SKM-1 (cell line): ENCODE measurements around the gene RPL18A.

ENCODE experiments used
- DNase-seq: peaks from one replicate; lab custom pipeline; 2025; ENCODE audit not compliant: unreplicated experiment; lab: John Stamatoyannopoulos, UW

RPL18A gene

DNA sequence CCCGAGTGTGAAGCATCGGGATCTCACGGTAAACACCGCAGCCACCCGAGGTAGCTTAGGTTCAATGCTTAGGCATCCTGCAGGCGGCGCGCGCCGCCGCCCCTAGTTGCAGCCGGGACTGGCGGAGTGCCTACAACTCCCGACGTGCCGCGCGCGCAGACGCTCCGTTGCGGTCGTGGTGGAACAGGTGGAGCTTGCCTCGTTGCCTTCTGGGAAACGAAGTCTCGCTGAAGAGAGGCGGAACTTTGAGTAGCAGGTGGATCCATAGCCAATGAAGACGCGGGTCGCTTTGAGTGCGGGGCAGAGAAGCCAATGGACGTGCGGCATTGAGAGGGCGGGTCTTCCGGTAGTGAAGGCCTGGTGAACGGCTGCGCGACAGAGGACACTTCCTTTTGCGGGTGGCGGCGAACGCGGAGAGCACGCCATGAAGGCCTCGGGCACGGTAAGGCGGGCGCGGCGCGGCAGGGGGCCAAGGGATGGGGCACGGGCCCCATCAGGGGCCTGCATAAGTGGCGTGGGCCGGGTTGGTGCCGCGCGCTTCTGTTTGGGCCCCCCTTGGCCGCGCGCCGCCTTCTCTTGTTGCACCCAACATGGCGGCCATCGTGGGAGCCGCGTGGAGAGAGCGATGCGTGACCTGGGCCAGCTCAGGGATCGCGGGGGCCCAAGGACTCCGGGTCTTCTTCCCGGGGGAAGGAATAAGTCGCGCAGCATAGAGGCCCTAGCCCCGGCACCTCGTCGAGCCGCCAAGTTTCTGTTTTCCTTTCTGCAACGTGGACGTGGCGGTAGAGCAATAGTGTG lies at the start of gene RPL18A:
Gene RPL18A (plus strand): TSS at position 378 of the 798 bp plus-strand sequence. CDS start 47 bp downstream, at position 425.
- peak; percentile 99 for DNase-seq

- no peak for DNase-seq
Measured at GRCh38 chr19:17811103-17811502, 48.6 kb upstream of the RPL18A start.

DNA sequence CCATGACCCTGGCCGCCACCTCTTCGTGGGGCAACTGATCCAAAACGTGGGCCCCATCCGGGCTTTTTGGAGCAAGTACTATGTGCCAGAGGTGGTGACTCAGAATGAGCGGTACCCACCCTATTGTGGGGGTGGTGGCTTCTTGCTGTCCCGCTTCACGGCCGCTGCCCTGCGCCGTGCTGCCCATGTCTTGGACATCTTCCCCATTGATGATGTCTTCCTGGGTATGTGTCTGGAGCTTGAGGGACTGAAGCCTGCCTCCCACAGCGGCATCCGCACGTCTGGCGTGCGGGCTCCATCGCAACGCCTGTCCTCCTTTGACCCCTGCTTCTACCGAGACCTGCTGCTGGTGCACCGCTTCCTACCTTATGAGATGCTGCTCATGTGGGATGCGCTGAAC lies 48.0 kb upstream of the RPL18A start:
- DNase-seq = no peak

GRCh38 chr19:17812099-17812498 lies 47.6 kb upstream of the RPL18A start:
- no peak for DNase-seq

DNA sequence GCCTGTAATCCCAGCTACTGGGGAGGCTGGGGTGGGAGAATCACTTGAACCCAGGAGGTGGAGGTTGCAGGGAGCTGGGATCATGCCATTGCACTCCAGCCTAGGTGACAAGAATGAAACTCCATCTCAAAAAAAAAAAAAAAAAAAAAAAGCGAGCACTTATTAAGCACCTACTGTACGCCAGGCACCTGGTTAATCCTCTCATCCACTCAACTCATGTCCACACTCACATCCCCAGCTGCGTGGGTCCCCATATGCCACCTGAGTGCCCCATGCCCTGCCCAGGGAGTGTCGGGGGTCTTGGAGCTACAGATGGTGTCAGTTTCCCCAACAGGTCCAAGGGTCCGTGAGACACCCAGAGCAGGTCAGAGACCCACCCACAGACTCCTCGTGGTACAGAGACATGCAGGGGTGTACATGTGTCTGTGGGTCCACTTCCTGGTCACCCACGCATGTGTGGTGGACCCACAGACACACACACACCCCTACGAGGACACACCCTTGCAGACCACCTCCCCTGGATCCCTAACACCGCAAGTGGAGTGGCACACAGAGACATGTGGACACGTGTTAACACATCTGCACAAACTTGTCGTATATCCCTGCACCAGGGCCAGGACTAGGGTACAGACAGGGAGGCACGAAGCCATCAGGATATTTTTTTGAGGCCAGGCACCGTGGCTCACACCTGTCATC lies 41.9 kb upstream of the RPL18A start:
- DNase-seq = no peak

DNA sequence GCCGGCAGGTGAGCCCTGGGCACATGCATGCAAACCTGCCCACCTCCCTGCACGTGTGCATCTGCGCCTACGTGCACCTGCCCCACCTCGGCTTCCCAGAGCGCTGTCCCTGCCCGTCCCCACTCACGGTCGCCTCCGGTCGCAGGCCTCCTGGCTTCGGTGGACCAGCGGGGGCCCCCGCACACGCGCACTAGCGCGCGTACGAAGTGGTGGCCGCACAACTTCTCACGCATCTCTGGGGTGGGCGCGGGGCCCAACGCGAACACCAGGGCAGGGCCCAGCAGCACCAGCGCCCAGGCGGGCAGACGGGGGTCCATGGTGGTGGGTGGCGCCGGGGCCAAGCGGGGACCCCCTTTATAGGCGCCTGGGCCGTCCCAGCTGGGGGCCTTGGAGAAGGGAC lies 38.5 kb upstream of the RPL18A start, which contains the start of gene INSL3:
Gene INSL3 (minus strand): TSS at position 330 of the 400 bp plus-strand sequence. CDS start 13 bp downstream, at position 317.
- no peak for DNase-seq

- DNase-seq = no peak
Measured at GRCh38 chr19:17824339-17824738, 35.4 kb upstream of the RPL18A start.

GRCh38 chr19:17826508-17827056 lies 33.1 kb upstream of the RPL18A start:
- DNase-seq = no peak

DNA sequence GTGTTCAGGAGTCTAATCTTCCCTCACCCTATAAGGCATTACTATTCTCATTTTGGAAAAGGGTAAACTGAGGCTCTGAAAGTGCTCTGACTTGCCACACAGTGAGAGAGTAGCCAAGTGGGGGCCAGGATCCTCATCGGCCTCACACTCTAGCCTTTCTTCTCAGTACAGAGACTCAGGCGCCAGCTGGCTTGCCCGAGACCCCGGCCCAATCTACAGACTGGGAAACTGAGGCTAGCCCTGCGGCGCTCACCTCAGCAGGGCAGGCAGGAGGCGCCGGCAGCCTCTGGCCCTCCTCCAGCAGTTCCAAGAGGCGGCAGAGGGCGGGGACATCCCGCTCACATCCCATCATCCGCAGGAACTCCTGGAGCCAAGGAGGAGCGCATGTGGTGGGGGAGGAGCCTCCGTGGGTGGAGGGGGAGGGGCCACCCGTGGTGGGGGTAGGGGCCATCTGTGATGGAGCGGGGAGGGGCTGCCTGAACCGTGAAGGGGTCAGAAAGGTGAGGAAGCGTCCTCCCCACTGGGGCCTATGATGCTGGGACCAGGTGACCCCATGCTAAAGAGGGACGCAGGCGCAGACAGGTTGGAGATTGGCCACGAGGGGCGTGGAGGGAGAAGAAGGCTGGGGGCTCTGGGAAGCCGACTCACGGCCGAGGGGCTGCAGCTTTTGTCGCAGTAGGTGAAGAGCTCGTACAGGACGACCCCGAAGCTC lies 29.7 kb upstream of the RPL18A start:
- DNase-seq = no peak

GRCh38 chr19:17830567-17831418 lies 28.9 kb upstream of the RPL18A start:
- DNase-seq = no peak

- no peak for DNase-seq
Measured at GRCh38 chr19:17831419-17831888, 28.3 kb upstream of the RPL18A start.

DNA sequence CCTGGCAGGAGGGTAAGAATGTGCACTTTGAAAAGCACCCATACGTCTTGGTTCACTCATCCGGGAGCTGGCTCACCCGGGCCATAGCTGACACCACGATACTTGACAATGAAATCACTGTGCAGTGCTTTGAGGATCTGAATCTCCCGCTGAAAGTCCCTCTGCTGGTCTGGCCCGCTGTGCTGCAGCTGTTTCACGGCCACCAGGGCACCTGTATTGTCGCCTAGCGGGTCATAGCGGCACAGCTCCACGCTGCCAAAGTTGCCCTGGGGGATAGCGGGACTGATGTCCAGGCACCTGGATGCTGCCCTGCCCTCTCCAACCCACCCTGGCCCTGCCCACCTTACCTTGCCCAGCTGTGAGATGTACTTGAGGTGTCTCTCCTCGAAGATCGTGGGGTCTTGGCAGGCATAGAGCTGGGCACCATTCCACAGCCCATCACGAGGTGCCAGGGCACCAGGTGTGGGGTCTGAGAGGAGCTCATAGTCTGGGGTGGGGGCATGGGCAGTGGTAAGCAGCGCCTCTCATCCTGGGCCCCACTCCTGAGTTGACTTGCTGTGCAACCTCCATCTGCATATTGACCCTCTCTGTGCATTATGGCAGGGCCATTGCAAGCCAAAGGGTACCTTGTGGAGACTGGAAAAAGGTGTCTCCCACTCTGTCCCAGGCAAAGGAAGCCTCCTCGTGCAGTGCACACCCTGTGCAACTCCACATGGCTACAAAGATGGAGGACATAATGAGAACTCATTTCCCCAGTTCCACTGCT lies 27.1 kb upstream of the RPL18A start:
- no peak for DNase-seq

- DNase-seq = no peak
Measured at GRCh38 chr19:17834350-17835181, 25.1 kb upstream of the RPL18A start.

GRCh38 chr19:17835182-17836006 lies 24.3 kb upstream of the RPL18A start:
- DNase-seq = no peak

DNA sequence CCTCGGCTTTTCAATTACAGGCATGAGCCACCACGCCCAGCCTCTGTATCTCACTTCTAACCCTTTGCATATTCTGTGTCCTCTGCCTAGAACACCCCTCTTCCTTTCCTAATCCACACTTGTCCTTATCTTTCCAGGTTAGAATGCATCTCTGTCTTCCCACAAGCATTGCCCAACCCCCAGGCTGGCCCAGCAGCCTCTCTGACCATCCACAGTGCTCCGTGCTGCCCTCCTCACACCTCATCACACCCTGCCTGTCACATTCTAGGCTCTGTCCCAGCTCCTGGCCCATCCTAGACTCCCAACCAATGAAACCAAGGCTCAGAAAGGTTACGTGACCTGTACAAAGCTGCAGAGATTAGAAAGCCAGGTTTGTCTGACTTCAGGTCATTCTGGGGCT lies 23.2 kb upstream of the RPL18A start:
- DNase-seq = no peak

GRCh38 chr19:17837972-17838371 lies 21.7 kb upstream of the RPL18A start:
- DNase-seq = no peak

DNA sequence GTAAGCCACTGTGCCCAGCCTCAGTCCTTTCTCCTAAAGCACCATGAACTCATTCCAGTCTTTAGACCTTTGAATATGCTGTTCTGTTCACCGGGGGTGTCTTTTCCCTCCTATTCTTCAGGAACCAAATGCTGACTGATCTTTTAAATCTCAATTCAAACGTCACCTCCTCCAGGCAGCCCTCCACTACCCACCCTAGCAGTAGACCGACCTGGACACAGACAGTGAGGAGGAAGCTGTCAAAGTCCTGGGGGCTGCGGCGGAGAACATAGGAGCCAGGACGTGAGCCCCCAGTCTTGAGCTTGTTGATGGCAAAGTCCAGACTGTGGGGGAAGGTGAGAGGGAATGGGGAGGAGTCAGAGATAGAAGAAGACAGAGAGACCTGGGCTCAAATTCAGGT lies 19.7 kb upstream of the RPL18A start:
- no peak for DNase-seq

GRCh38 chr19:17841371-17841809 lies 18.3 kb upstream of the RPL18A start:
- no peak for DNase-seq
